Measurements from ENCODE around the gene CFAP20DC. TPM values are rescaled to one million over a fixed set of nuclear protein-coding genes. Genes with fewer than 3 reads are reported as not detected.

The CFAP20DC gene
- total RNA-seq, 1 experiment from 2014 or later: 2.9 TPM

DNA sequence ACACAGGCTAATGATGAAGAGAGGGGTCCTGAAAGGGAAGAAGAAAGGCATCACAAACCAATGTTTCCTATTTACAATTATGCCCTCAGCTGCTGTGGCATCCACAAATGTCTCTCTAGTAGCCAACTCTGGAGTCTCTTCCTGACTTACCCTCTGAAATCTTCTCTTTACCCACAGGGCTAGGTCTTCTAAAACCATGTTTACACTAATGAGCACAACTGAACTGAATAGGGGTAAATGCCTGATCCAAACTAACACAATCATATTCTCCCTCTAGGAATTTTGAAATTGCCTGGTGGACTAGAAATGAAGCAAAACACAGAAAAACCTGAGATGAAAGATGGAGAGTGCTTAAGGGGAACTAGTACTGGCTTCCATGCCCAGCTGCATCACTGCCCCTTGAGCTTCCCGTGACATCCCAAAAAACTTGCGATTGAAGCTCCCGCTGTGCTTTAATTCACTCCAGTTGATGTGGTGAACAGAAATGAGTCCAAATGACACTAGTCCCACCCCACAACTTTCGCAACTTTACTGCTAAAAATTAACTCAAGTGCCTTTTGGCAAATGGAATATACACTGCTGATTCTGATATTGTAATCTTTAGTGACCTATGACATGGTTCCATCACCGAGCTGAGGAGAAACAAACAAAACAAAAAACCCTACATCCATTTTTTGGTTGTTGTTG is 32.8 kb downstream of the CFAP20DC start:
- Histone ChIP-seq H3K9ac (ENCODE audit: low read length) (no peak overlapping the region), H4K20me1 (ENCODE audit: insufficient read depth) (no peaks in the 10 kb centered on the region), H3K9me3 (ENCODE audit: control insufficient read depth in 1 of 2, insufficient read depth in 1 of 2, low read depth in 1 of 2, low read length in 2 of 2) (no peaks in the 10 kb centered on the region), H3K27ac (ENCODE audit: low read depth, low read length) (no peak overlapping the region), H3K4me1 (ENCODE audit: control insufficient read depth in 1 of 2, insufficient read depth in 2 of 2, low read length in 2 of 2) (no peaks in the 10 kb centered on the region), H3K79me2 (ENCODE audit: insufficient read depth, low read length) (no peaks in the 10 kb centered on the region), H3K9me2 (ENCODE audit: insufficient read depth) (no peaks in the 10 kb centered on the region), H3K4me2 (ENCODE audit: low read length) (no peak overlapping the region), H2AFZ (ENCODE audit: low read depth, low read length, poor library complexity, severe bottlenecking) (no peak overlapping the region), H3K27me3 (ENCODE audit: insufficient read depth, low read length) (no peaks in the 10 kb centered on the region), H3K4me3 (replicated peaks in 1 of 2; ENCODE audit: low read depth in 1 of 2, low read length in 2 of 2) (no peak overlapping the region), H3K36me3 (ENCODE audit: control insufficient read depth in 1 of 2, insufficient read depth in 2 of 2, low read length in 2 of 2) (no peaks in the 10 kb centered on the region)
- RAD21 ChIA-PET (ENCODE audit: low non-redundant PET in 1 of 2, low total read pairs in 2 of 2, uncharacterized antibody in 2 of 2, unreplicated experiment in 2 of 2): no interaction called here
- BruUV-seq (replicated peaks): no TSS peak
- POLR2A ChIA-PET: no interaction called here
- no peak for TF ChIP-seq SIN3A (IDR thresholded peaks at IDR 0.05; ENCODE audit: low read depth)
- TF ChIP-seq ZFX (IDR thresholded peaks at IDR 0.05): no peak
- TF ChIP-seq, protein P1, sequence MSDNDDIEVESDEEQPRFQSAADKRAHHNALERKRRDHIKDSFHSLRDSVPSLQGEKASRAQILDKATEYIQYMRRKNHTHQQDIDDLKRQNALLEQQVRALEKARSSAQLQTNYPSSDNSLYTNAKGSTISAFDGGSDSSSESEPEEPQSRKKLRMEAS (IDR thresholded peaks at IDR 0.05): no peak
- no peak for TF ChIP-seq SRF (IDR thresholded peaks at IDR 0.05; ENCODE audit: low read depth)
- TF ChIP-seq, protein P2, sequence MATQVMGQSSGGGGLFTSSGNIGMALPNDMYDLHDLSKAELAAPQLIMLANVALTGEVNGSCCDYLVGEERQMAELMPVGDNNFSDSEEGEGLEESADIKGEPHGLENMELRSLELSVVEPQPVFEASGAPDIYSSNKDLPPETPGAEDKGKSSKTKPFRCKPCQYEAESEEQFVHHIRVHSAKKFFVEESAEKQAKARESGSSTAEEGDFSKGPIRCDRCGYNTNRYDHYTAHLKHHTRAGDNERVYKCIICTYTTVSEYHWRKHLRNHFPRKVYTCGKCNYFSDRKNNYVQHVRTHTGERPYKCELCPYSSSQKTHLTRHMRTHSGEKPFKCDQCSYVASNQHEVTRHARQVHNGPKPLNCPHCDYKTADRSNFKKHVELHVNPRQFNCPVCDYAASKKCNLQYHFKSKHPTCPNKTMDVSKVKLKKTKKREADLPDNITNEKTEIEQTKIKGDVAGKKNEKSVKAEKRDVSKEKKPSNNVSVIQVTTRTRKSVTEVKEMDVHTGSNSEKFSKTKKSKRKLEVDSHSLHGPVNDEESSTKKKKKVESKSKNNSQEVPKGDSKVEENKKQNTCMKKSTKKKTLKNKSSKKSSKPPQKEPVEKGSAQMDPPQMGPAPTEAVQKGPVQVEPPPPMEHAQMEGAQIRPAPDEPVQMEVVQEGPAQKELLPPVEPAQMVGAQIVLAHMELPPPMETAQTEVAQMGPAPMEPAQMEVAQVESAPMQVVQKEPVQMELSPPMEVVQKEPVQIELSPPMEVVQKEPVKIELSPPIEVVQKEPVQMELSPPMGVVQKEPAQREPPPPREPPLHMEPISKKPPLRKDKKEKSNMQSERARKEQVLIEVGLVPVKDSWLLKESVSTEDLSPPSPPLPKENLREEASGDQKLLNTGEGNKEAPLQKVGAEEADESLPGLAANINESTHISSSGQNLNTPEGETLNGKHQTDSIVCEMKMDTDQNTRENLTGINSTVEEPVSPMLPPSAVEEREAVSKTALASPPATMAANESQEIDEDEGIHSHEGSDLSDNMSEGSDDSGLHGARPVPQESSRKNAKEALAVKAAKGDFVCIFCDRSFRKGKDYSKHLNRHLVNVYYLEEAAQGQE (IDR thresholded peaks at IDR 0.05; ENCODE audit: low read depth): no peak
- TF ChIP-seq EGR1 (IDR thresholded peaks at IDR 0.05; ENCODE audit: low read depth): no peak
- TF ChIP-seq ZNF274 (IDR thresholded peaks at IDR 0.05; ENCODE audit: low read depth, low read length): no peak
- TF ChIP-seq ELF1 (IDR thresholded peaks at IDR 0.05; ENCODE audit: borderline replicate concordance, low read depth): no peak
- TF ChIP-seq FOSL1 (IDR thresholded peaks at IDR 0.05; ENCODE audit: low read depth): no peak
- no peak for TF ChIP-seq POLR2A (IDR thresholded peaks at IDR 0.05; ENCODE audit: borderline replicate concordance, extremely low read depth, insufficient read depth, insufficient read length)
- TF ChIP-seq RAD21 (IDR thresholded peaks at IDR 0.05; ENCODE audit: low read depth): no peak
- TF ChIP-seq POLR2AphosphoS5 (IDR thresholded peaks at IDR 0.05; ENCODE audit: low read depth, low read length): no peak
- TF ChIP-seq CBX3 (IDR thresholded peaks at IDR 0.05; ENCODE audit: low read depth): no peak
- TF ChIP-seq JUND (IDR thresholded peaks at IDR 0.05): no peak
- TF ChIP-seq, protein P3, sequence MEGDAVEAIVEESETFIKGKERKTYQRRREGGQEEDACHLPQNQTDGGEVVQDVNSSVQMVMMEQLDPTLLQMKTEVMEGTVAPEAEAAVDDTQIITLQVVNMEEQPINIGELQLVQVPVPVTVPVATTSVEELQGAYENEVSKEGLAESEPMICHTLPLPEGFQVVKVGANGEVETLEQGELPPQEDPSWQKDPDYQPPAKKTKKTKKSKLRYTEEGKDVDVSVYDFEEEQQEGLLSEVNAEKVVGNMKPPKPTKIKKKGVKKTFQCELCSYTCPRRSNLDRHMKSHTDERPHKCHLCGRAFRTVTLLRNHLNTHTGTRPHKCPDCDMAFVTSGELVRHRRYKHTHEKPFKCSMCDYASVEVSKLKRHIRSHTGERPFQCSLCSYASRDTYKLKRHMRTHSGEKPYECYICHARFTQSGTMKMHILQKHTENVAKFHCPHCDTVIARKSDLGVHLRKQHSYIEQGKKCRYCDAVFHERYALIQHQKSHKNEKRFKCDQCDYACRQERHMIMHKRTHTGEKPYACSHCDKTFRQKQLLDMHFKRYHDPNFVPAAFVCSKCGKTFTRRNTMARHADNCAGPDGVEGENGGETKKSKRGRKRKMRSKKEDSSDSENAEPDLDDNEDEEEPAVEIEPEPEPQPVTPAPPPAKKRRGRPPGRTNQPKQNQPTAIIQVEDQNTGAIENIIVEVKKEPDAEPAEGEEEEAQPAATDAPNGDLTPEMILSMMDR (IDR thresholded peaks at IDR 0.05 in 2 of 3, conservative IDR thresholded peaks at IDR 0.05 in 1 of 3; ENCODE audit: borderline replicate concordance in 1 of 3, insufficient read depth in 1 of 3, low read depth in 2 of 3, low read length in 2 of 3): no peak
- no peak for TF ChIP-seq SP1 (IDR thresholded peaks at IDR 0.05; ENCODE audit: low read depth)
- TF ChIP-seq, protein P4, sequence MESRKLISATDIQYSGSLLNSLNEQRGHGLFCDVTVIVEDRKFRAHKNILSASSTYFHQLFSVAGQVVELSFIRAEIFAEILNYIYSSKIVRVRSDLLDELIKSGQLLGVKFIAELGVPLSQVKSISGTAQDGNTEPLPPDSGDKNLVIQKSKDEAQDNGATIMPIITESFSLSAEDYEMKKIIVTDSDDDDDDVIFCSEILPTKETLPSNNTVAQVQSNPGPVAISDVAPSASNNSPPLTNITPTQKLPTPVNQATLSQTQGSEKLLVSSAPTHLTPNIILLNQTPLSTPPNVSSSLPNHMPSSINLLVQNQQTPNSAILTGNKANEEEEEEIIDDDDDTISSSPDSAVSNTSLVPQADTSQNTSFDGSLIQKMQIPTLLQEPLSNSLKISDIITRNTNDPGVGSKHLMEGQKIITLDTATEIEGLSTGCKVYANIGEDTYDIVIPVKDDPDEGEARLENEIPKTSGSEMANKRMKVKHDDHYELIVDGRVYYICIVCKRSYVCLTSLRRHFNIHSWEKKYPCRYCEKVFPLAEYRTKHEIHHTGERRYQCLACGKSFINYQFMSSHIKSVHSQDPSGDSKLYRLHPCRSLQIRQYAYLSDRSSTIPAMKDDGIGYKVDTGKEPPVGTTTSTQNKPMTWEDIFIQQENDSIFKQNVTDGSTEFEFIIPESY (IDR thresholded peaks at IDR 0.05; ENCODE audit: extremely low read depth, insufficient replicate concordance, low read length): no peak
- TF ChIP-seq YY1 (IDR thresholded peaks at IDR 0.05; ENCODE audit: extremely low read depth, insufficient replicate concordance, low read depth, low read length): no peak
- intact Hi-C loops (cut with micrococcal nuclease): no loop called here
- DNase-seq (ENCODE audit: low read depth, low spot score) (no peak), ATAC-seq (no peak)
- CTCF ChIA-PET: no interaction called here

Data from HCT116 (cell line).